Kidney epithelial cell (primary cell): Measurements from ENCODE around the gene PIP5KL1. TPM values are rescaled to one million over a fixed set of nuclear protein-coding genes. Genes with fewer than 3 reads are reported as not detected.

Source experiments
- DNase-seq: peaks from one replicate; pipeline ENCODE4 v3.0.0-alpha.2; 2010; ENCODE audit warnings: low read depth
- H3K27me3 ChIP-seq: 2 replicates; pipeline ENCODE4 v1.6.0; 2011; ENCODE audit warnings: low read length; ENCODE audit not compliant: control insufficient read depth, insufficient read depth
- H3K36me3 ChIP-seq: 2 replicates; pipeline ENCODE4 v1.5.1; 2011; ENCODE audit warnings: low read length; ENCODE audit not compliant: control insufficient read depth, insufficient read depth
- H3K4me3 ChIP-seq: 2 replicates; pipeline ENCODE4 v1.5.1; 2011; ENCODE audit warnings: low read depth, mild to moderate bottlenecking, control low read depth, low read length
- total RNA-seq: library from RNA; depleted of rRNA; stranded (reverse); fragments of >200 nt; gene quantifications from 2 replicates; pipeline ENCODE4 v1.2.3, GENCODE V29; 2015
- TF ChIP-seq, protein P1 (sequence below): IDR thresholded peaks from 2 replicates; pipeline ENCODE4 v1.5.1; 2011; ENCODE audit warnings: mild to moderate bottlenecking, moderate library complexity, low read length, control low read depth, inconsistent platforms; ENCODE audit not compliant: insufficient read depth, poor library complexity, severe bottlenecking

PIP5KL1 gene
- total RNA-seq, 1 donor from 2014 or later = 3.6 TPM

DNA sequence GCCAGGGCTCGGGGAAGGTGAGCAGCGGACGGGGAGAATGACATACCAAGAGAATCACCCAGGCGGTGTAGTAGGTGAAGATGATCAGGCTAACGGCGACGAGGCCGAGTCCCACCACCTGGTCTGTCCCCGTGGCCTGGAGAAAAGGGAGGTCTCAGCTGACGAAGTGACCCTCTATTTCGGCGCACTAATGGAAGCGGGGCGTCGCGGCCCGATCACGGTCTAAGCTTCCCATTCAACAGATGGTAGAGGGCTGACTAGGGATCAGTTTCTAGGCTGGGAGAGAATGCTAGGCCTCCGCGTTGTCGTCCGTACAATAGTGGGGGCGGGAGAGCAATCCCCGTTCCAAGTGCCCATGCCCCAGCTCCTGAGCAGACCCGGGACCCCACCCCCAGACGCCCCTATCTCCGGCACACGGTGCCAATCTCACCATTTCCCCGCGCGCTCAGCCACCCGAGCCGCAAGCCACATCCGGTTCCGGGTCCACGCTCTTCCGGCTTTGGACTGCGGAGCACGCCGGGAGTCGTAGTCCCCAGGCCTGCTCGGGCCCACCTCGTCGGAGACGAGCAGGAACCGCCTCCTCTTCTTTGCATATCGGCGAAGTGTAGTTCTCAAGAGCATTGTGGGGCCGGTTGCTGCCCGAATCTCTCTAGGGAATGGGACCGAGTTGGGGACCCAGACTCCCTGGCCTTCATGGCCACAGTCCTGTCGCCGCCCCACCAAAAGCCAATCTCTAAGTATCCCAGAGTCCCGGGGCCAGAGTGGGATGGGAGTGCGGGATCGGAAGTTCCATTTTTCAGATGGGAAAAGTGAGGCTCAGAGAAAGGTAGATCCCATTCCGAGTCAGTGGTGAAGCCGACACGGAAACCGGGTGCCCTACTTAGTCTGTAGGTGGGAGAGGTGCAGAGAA lies 7.1 kb upstream of the PIP5KL1 start, which contains the start of gene DPM2:
TSS of gene DPM2 (minus strand) at position 467 of the 910 bp plus-strand sequence. CDS start at position 433, 34 bp downstream.
- peak; percentile 59 for DNase-seq
- no peaks in the 10 kb centered on the region for H3K27me3 ChIP-seq
- TF ChIP-seq, protein P1, sequence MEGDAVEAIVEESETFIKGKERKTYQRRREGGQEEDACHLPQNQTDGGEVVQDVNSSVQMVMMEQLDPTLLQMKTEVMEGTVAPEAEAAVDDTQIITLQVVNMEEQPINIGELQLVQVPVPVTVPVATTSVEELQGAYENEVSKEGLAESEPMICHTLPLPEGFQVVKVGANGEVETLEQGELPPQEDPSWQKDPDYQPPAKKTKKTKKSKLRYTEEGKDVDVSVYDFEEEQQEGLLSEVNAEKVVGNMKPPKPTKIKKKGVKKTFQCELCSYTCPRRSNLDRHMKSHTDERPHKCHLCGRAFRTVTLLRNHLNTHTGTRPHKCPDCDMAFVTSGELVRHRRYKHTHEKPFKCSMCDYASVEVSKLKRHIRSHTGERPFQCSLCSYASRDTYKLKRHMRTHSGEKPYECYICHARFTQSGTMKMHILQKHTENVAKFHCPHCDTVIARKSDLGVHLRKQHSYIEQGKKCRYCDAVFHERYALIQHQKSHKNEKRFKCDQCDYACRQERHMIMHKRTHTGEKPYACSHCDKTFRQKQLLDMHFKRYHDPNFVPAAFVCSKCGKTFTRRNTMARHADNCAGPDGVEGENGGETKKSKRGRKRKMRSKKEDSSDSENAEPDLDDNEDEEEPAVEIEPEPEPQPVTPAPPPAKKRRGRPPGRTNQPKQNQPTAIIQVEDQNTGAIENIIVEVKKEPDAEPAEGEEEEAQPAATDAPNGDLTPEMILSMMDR = no peak
- no peaks in the 10 kb centered on the region for H3K36me3 ChIP-seq
- peak within 1 kb of the TSS; percentile 97 for H3K4me3 ChIP-seq

DNA sequence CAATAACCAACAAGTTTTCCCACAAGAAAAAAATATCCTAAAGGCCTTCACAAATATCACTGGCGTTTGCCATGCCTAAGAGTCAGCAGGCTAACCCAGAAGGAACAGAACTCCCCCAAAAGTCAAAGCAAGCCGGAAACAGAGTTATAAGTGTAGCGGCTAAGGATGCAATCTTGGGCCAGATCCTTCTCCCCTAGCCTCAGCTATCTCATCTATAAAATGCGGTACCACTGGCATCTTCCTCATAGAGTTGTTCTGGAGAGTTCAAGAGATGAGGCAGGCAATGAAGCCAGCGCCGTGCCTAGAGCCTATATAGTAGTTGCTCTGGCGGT lies 6.4 kb upstream of the PIP5KL1 start:
- peak overlapping the region; percentile 97 for H3K4me3 ChIP-seq
- TF ChIP-seq, protein P1 = no peak
- H3K36me3 ChIP-seq = no peaks in the 10 kb centered on the region
- no peak for DNase-seq
- no peaks in the 10 kb centered on the region for H3K27me3 ChIP-seq

- H3K4me3 ChIP-seq = peak overlapping the region; percentile 97
- no peaks in the 10 kb centered on the region for H3K36me3 ChIP-seq
- TF ChIP-seq, protein P1 = no peak
- no peaks in the 10 kb centered on the region for H3K27me3 ChIP-seq
- DNase-seq = no peak
Measured at GRCh38 chr9:127936347-127936852, 5.8 kb upstream of the PIP5KL1 start.

DNA sequence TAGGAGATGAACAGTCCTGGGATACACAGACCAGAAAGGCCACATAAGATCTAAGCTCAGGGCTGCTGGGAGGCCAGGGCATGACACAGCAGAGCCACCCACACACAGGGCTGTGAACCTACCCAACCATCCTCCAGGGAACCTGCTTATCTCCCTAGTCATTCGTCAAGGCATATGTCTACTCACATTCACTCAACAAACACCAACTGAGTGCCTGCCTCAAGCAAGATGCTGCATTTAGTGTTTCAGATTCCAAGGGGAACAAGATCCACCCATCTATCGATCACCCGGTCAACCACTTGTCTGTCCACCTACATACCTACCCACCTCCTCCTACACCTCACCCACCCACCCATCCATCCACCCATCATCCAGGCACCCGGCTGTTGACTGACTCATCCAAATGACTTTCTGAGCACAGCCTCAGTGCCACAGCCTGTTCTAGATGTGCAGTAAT lies 5.2 kb upstream of the PIP5KL1 start:
- TF ChIP-seq, protein P1 = no peak
- H3K27me3 ChIP-seq = no peaks in the 10 kb centered on the region
- DNase-seq = no peak
- H3K4me3 ChIP-seq = no peak overlapping the region
- no peaks in the 10 kb centered on the region for H3K36me3 ChIP-seq

GRCh38 chr9:127934986-127935385 lies 4.4 kb upstream of the PIP5KL1 start:
- H3K4me3 ChIP-seq = no peak overlapping the region
- DNase-seq = no peak
- TF ChIP-seq, protein P1 = no peak
- no peaks in the 10 kb centered on the region for H3K36me3 ChIP-seq
- H3K27me3 ChIP-seq = no peaks in the 10 kb centered on the region
